GM12878 (cell line): ENCODE results near the gene PARN. TPM values are rescaled to one million over a fixed set of nuclear protein-coding genes. Genes with fewer than 3 reads are reported as not detected.

Source experiments
- ATAC-seq: fragments of 200-7000 bp; cut with Tn5 transposase; 3 replicates; pipeline ENCODE4 v1.9.1; 2020; ENCODE audit warnings: mild to moderate bottlenecking, moderate library complexity
- BruUV-seq: library from RNA; stranded (reverse); fragments of 400-500 nt; replicated peaks from 2 replicates; lab custom pipeline; 2021; lab: Mats Ljungman, UMichigan
- CTCF ChIA-PET: fragments of 300-600 bp; sonication (Branson Sonifier 250); formaldehyde crosslinking; extraction: SDS; loops from one replicate; lab custom pipeline; 2021; ENCODE audit warnings: inconsistent platforms; lab: Yijun Ruan, JAX
- POLR2A ChIA-PET: fragments of 350-600 bp; formaldehyde crosslinking; extraction: SDS; loops from one replicate; lab custom pipeline; 2021; ENCODE audit warnings: inconsistent platforms; lab: Charles Lee
- RAD21 ChIA-PET: fragments of 300-600 bp; sonication (Branson Sonifier 250); formaldehyde crosslinking; loops from one replicate; lab custom pipeline; 2023; ENCODE audit warnings: antibody characterized with exemption; ENCODE audit not compliant: unreplicated experiment; lab: Charles Lee
- SMC1A ChIA-PET: fragments of 300-600 bp; sonication (Branson Sonifier 250); formaldehyde crosslinking; loops from one replicate; lab custom pipeline; 2023; ENCODE audit not compliant: unreplicated experiment, uncharacterized antibody; lab: Charles Lee
- DNase-seq: peaks from one replicate; pipeline ENCODE4 v3.0.0-alpha.2; 2011; ENCODE audit warnings: low read depth, low spot score
- FAIRE-seq: peaks from 3 replicates; lab custom pipeline; 2011; peaks lifted over from hg19 to GRCh38; lab: Jason Lieb, UNC
- H2AFZ ChIP-seq: 2 replicates; pipeline ENCODE4 v1.6.0; 2011; ENCODE audit warnings: low read depth, low read length, control low read depth; ENCODE audit not compliant: control insufficient read depth
- H3K27ac ChIP-seq: 2 replicates; pipeline ENCODE4 v1.5.1; 2011; ENCODE audit warnings: control low read depth; ENCODE audit not compliant: control insufficient read depth, insufficient read depth
- H3K27me3 ChIP-seq, 2 experiments: replicated peaks in 1 of 2; 2 replicates each; pipeline versions ENCODE4 v1.6.0 to v1.6.1; 2011; ENCODE audit warnings: low read length in 1 of 2; ENCODE audit not compliant: control insufficient read depth in 2 of 2, insufficient read depth in 2 of 2
- H3K36me3 ChIP-seq, 2 experiments: 2 replicates each; pipeline ENCODE4 v1.5.1; 2011; ENCODE audit warnings: low read length in 1 of 2; ENCODE audit not compliant: control insufficient read depth in 2 of 2, insufficient read depth in 2 of 2
- H3K4me1 ChIP-seq: 2 replicates; pipeline ENCODE4 v1.6.1; 2011; ENCODE audit warnings: mild to moderate bottlenecking, low read length, moderate library complexity, mixed read lengths; ENCODE audit not compliant: control insufficient read depth, insufficient read depth
- H3K4me2 ChIP-seq: 2 replicates; pipeline ENCODE4 v1.6.0; 2011; ENCODE audit warnings: control low read depth; ENCODE audit not compliant: control insufficient read depth, insufficient read depth
- H3K4me3 ChIP-seq: fragments of 200-600 bp; sonication (generic); 2 replicates; pipeline ENCODE4 v1.5.1; 2016
- H3K79me2 ChIP-seq: 2 replicates; pipeline ENCODE4 v1.6.0; 2011; ENCODE audit warnings: low read length; ENCODE audit not compliant: control insufficient read depth, insufficient read depth
- H3K9ac ChIP-seq: 2 replicates; pipeline ENCODE4 v1.8.0; 2011; ENCODE audit warnings: low read length, control low read depth, mixed read lengths; ENCODE audit not compliant: control insufficient read depth, insufficient read depth
- H3K9me3 ChIP-seq: replicated peaks from 3 replicates; pipeline ENCODE4 v1.5.1; 2011; ENCODE audit warnings: mild to moderate bottlenecking, low read length; ENCODE audit not compliant: control insufficient read depth, insufficient read depth
- H4K20me1 ChIP-seq: 2 replicates; pipeline ENCODE4 v1.6.0; 2011; ENCODE audit not compliant: control insufficient read depth, insufficient read depth
- CBX5 ChIP-seq: sonication (generic); IDR thresholded peaks from 2 replicates; pipeline ENCODE4 v1.6.1; 2016; ENCODE audit warnings: low read depth, moderate library complexity, mild to moderate bottlenecking, inconsistent platforms
- FOXK2 ChIP-seq: fragments of 450-650 bp; IDR thresholded peaks from 2 replicates; pipeline ENCODE4 v1.6.1; 2017; ENCODE audit warnings: mild to moderate bottlenecking, moderate library complexity
- MYB ChIP-seq: fragments of 150-350 bp; IDR thresholded peaks from 2 replicates; pipeline ENCODE4 v1.6.1; 2014; ENCODE audit warnings: mild to moderate bottlenecking, low read depth, low read length, borderline replicate concordance
- NFYB ChIP-seq: IDR thresholded peaks from 2 replicates; pipeline ENCODE4 v1.6.1; 2011; ENCODE audit warnings: low read depth, mild to moderate bottlenecking, low read length, improper control_type of control experiment, moderate library complexity; ENCODE audit not compliant: insufficient read depth
- RCOR1 ChIP-seq: conservative IDR thresholded peaks from 2 replicates; pipeline ENCODE4 v1.6.1; 2012; ENCODE audit warnings: low read depth, low read length, improper control_type of control experiment
- RELA ChIP-seq: fragments of 450-650 bp; IDR thresholded peaks from 2 replicates; pipeline ENCODE4 v1.8.0; 2014; ENCODE audit warnings: borderline replicate concordance; ENCODE audit not compliant: partially characterized antibody
- RFX5 ChIP-seq: IDR thresholded peaks from 2 replicates; pipeline ENCODE4 v1.6.1; 2011; ENCODE audit warnings: low read depth, low read length, improper control_type of control experiment
- TARDBP ChIP-seq: IDR thresholded peaks from 2 replicates; pipeline ENCODE4 v1.6.1; 2016; ENCODE audit warnings: borderline replicate concordance
- WGBS: methylation state at CpG from one replicate; pipeline ENCODE4 v1.1.6; 2016; ENCODE audit warnings: low lambda C conversion rate; ENCODE audit not compliant: insufficient replicate concordance, insufficient coverage; ENCODE audit errors: missing lambda C conversion rate; 5-methylcytosine and 5-hydroxymethylcytosine counted together
- in situ Hi-C: fragments of 300-500 bp; cut with MboI; formaldehyde crosslinking; loops from 9 replicates; pipeline ENCODE4 v1.14.3; 2018; ENCODE audit warnings: mixed read lengths
- intact Hi-C: fragments of 100-400 bp; cut with micrococcal nuclease; formaldehyde crosslinking; loops from one replicate; pipeline ENCODE4 v1.14.2; 2022; ENCODE audit not compliant: unreplicated experiment
- polyA plus RNA-seq, 11 experiments: library from polyadenylated mRNA; depleted of rRNA in 4 of 11; unstranded in 6 of 11; stranded (reverse) in 5 of 11; fragments of >200 nt; fragmentation: Nextera tagmentation in 4 of 11; fragmentation: Illumina TruSeq in 1 of 11; extraction: Ambion mirVana in 4 of 11; extraction: Trizol in 1 of 11; gene quantifications; 1 replicate in 1 of 11; 2 replicates in 10 of 11; pipeline versions ENCODE4 v1.2.1 to v1.2.3, GENCODE V29; 2011 to 2016; ENCODE audit warnings: inconsistent platforms in 2 of 11, missing spikeins in 2 of 11, low read depth in 1 of 11
- total RNA-seq, 4 experiments: library from RNA; depleted of rRNA in 3 of 4; stranded (reverse); fragments of >200 nt in 3 of 4; fragmentation: Illumina TruSeq in 1 of 4; extraction: Trizol in 1 of 4; gene quantifications; 2 replicates each; pipeline versions ENCODE4 v1.2.1 to v1.2.3, GENCODE V29; 2013 to 2021
- TF ChIP-seq, protein P1 (sequence below): fragments of 450-650 bp; IDR thresholded peaks from 2 replicates; pipeline ENCODE4 v1.6.1; 2017; ENCODE audit warnings: mild to moderate bottlenecking
- TF ChIP-seq, protein P2 (sequence below): fragments of 450-650 bp; IDR thresholded peaks from 2 replicates; pipeline ENCODE4 v1.6.1; 2017; ENCODE audit warnings: mild to moderate bottlenecking, moderate library complexity

The PARN gene
- total and polyA plus RNA-seq, 10 of the 15 experiments (the other 5 are each of a cell fraction or from before 2014, with no cell fraction given), result 15.6 to 77.3 (median 47.7) TPM

DNA sequence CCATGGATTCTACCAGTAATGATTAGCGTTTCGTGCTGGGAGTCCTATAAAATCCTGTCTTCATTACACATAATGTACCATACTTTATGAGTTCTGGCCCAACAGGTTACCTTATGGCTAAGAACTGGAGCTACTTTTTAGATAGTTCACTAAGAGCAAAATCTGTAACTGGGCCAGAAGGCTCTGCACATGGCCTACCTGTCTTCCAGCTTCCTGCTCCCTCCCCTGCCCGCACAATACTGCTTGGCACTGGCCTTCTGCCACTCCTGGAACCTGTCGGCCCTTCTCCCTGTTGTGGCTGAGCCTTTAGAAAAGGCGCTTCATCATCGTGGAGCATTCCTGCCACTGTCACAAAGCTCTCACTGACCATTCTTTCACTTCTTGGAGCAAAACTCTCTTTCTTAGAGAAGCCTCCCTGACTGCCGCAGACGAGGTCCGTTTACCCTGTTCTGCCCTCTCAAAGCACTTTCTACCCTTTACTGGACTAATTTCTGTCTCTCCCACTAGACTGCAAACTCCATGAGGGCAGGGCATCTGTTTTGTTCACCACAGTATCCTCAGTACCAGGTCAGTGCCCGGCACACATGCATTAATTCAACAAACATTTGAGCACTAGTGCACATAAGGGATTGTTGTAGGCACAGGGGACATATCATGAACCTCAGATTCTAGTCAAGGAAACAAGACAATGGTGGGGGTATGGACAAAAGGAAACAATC lies 116.5 kb downstream of the PARN start (continued):
- TF ChIP-seq CBX5, result no peak
- TF ChIP-seq FOXK2, result no peak

DNA sequence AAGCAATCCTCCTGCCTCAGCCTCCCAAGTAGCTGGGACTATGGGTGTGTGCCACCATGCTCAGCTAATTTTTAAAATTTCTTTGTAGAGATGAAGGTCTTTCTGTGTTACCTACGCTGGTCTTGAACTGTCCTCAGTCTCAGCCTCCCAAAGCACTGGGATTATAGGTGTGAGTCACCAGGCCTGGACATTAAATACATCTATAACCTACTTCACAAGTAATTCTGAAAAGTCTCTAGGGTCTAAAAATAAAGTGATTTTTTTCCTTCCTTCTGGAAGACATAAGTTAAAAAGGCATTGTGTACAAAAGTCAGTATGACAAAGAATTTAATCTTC lies 118.3 kb downstream of the PARN start:
- SMC1A ChIA-PET, result interaction anchor here (1.3 to 2.2 kb wide), 4 partner anchors 8 to 211 kb away, joined by 3 to 14 read pairs (median 6); no protein-coding TSS in a partner anchor
- no peak for FAIRE-seq
- Histone ChIP-seq H3K79me2 (no peaks in the 10 kb centered on the region; the same call in 1 of the 2 replicates), H3K27me3 (no peaks in the 10 kb centered on the region), H3K9ac (no peak overlapping the region), H3K36me3 (peaks cover 0 to 3% of the 10 kb centered on the region in 2 experiments; a peak in 1 of 4 replicates), H3K4me1 (no peaks in the 10 kb centered on the region), H3K27ac (no peak overlapping the region), H2AFZ (no peak overlapping the region), H3K9me3 (no peaks in the 10 kb centered on the region), H3K4me2 (no peak overlapping the region), H4K20me1 (no peaks in the 10 kb centered on the region), H3K4me3 (no peak overlapping the region)
- RAD21 ChIA-PET, result no interaction called here
- POLR2A ChIA-PET, result interaction anchor here (0.6 kb wide), 1 partner anchor 232 kb away, joined by 3 read pairs; no protein-coding TSS in a partner anchor
- no peak for DNase-seq
- BruUV-seq, result no TSS peak
- intact Hi-C loops, result no loop called here
- no peak for ATAC-seq
- CTCF ChIA-PET, result interaction anchor here (0.6 to 0.8 kb wide), 4 partner anchors 67 to 492 kb away, joined by 3 to 4 read pairs (median 4); no protein-coding TSS in a partner anchor
- in situ Hi-C loops, result no loop called here
- 94% methylated on average over 1 of the region's 1 CpG for WGBS
- TF ChIP-seq RFX5 (no peak), NFYB (no peak), MYB (no peak), RELA (no peak), TARDBP (no peak), RCOR1 (no peak)
- TF ChIP-seq, protein P1, sequence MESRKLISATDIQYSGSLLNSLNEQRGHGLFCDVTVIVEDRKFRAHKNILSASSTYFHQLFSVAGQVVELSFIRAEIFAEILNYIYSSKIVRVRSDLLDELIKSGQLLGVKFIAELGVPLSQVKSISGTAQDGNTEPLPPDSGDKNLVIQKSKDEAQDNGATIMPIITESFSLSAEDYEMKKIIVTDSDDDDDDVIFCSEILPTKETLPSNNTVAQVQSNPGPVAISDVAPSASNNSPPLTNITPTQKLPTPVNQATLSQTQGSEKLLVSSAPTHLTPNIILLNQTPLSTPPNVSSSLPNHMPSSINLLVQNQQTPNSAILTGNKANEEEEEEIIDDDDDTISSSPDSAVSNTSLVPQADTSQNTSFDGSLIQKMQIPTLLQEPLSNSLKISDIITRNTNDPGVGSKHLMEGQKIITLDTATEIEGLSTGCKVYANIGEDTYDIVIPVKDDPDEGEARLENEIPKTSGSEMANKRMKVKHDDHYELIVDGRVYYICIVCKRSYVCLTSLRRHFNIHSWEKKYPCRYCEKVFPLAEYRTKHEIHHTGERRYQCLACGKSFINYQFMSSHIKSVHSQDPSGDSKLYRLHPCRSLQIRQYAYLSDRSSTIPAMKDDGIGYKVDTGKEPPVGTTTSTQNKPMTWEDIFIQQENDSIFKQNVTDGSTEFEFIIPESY, result no peak
- TF ChIP-seq, protein P2, sequence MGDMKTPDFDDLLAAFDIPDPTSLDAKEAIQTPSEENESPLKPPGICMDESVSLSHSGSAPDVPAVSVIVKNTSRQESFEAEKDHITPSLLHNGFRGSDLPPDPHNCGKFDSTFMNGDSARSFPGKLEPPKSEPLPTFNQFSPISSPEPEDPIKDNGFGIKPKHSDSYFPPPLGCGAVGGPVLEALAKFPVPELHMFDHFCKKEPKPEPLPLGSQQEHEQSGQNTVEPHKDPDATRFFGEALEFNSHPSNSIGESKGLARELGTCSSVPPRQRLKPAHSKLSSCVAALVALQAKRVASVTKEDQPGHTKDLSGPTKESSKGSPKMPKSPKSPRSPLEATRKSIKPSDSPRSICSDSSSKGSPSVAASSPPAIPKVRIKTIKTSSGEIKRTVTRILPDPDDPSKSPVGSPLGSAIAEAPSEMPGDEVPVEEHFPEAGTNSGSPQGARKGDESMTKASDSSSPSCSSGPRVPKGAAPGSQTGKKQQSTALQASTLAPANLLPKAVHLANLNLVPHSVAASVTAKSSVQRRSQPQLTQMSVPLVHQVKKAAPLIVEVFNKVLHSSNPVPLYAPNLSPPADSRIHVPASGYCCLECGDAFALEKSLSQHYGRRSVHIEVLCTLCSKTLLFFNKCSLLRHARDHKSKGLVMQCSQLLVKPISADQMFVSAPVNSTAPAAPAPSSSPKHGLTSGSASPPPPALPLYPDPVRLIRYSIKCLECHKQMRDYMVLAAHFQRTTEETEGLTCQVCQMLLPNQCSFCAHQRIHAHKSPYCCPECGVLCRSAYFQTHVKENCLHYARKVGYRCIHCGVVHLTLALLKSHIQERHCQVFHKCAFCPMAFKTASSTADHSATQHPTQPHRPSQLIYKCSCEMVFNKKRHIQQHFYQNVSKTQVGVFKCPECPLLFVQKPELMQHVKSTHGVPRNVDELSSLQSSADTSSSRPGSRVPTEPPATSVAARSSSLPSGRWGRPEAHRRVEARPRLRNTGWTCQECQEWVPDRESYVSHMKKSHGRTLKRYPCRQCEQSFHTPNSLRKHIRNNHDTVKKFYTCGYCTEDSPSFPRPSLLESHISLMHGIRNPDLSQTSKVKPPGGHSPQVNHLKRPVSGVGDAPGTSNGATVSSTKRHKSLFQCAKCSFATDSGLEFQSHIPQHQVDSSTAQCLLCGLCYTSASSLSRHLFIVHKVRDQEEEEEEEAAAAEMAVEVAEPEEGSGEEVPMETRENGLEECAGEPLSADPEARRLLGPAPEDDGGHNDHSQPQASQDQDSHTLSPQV, result no peak
